Naive thymus-derived CD4-positive, alpha-beta T cell (primary cell): ENCODE results near the gene SHTN1. TPM values are rescaled to one million over a fixed set of nuclear protein-coding genes. Genes with fewer than 3 reads are reported as not detected.

Source experiments
- ATAC-seq: fragments of 150-1000 bp; cut with Tn5 transposase; 2 replicates; pipeline ENCODE4 v1.10.0; 2021; ENCODE audit warnings: mild to moderate bottlenecking, moderate library complexity
- CTCF ChIA-PET: fragments of 350-600 bp; sonication (Branson Sonifier 250); formaldehyde crosslinking; loops from one replicate; lab custom pipeline; 2021; ENCODE audit warnings: antibody characterized with exemption; lab: Charles Lee
- POLR2A ChIA-PET: fragments of 350-600 bp; sonication (Branson Sonifier 250); formaldehyde crosslinking; loops from one replicate; lab custom pipeline; 2021; ENCODE audit warnings: antibody characterized with exemption, inconsistent platforms; lab: Charles Lee
- DNase-seq, 9 donors: peaks; one replicate each; pipeline versions ENCODE4 v3.0.0 to v3.0.0-alpha.2; 2020 to 2022; ENCODE audit warnings: mixed read lengths in 1 of 9
- H3K27ac ChIP-seq: one replicate; pipeline ENCODE4 v1.7.0; 2013; ENCODE audit warnings: mild to moderate bottlenecking, low read depth, low read length, moderate library complexity
- H3K27me3 ChIP-seq, 2 donors: one replicate each; pipeline ENCODE4 v1.7.0; 2013; ENCODE audit warnings: low read length in 2 of 2, mild to moderate bottlenecking in 2 of 2, moderate library complexity in 2 of 2; ENCODE audit not compliant: control insufficient read depth in 2 of 2, insufficient read depth in 2 of 2
- H3K36me3 ChIP-seq, 3 experiments: 1 replicate in 2 of 3; 2 replicates in 1 of 3; pipeline ENCODE4 v1.7.0; 2013; ENCODE audit warnings: low read length in 3 of 3, mild to moderate bottlenecking in 3 of 3, moderate library complexity in 1 of 3; ENCODE audit not compliant: insufficient read depth in 3 of 3, control insufficient read depth in 2 of 3
- H3K4me1 ChIP-seq, 2 donors: one replicate each; pipeline ENCODE4 v1.7.0; 2013; ENCODE audit warnings: low read length in 2 of 2, mild to moderate bottlenecking in 2 of 2, moderate library complexity in 1 of 2; ENCODE audit not compliant: control insufficient read depth in 2 of 2, insufficient read depth in 2 of 2
- H3K4me3 ChIP-seq: 2 replicates; pipeline ENCODE4 v1.7.0; 2013; ENCODE audit warnings: mild to moderate bottlenecking, low read length
- H3K9me3 ChIP-seq, 3 experiments: 1 replicate in 2 of 3; 2 replicates in 1 of 3; pipeline ENCODE4 v1.7.0; 2013; ENCODE audit warnings: low read length in 3 of 3; ENCODE audit not compliant: control insufficient read depth in 2 of 3
- H3K27ac Mint-ChIP-seq, 9 donors: one replicate each; pipeline ENCODE4 v1.8.0; 2020 to 2022; ENCODE audit warnings: mixed read lengths in 9 of 9, mild to moderate bottlenecking in 8 of 9, moderate library complexity in 5 of 9, inconsistent platforms in 2 of 9
- H3K27me3 Mint-ChIP-seq, 5 donors: one replicate each; pipeline ENCODE4 v1.8.0; 2021 to 2022; ENCODE audit warnings: mixed read lengths in 5 of 5, mild to moderate bottlenecking in 1 of 5
- H3K36me3 Mint-ChIP-seq, 5 donors: one replicate each; pipeline ENCODE4 v1.8.0; 2020 to 2022; ENCODE audit warnings: mixed read lengths in 5 of 5, mild to moderate bottlenecking in 3 of 5, inconsistent platforms in 1 of 5
- H3K4me1 Mint-ChIP-seq, 7 donors: one replicate each; pipeline ENCODE4 v1.8.0; 2020 to 2022; ENCODE audit warnings: mixed read lengths in 7 of 7, mild to moderate bottlenecking in 3 of 7, inconsistent platforms in 1 of 7
- H3K4me3 Mint-ChIP-seq, 10 donors: one replicate each; pipeline ENCODE4 v1.8.0; 2020 to 2022; ENCODE audit warnings: mild to moderate bottlenecking in 10 of 10, mixed read lengths in 10 of 10, moderate library complexity in 6 of 10, inconsistent platforms in 2 of 10
- H3K9me3 Mint-ChIP-seq, 11 donors: one replicate each; pipeline ENCODE4 v1.8.0; 2020 to 2022; ENCODE audit warnings: mixed read lengths in 11 of 11, mild to moderate bottlenecking in 4 of 11, inconsistent platforms in 1 of 11, moderate library complexity in 1 of 11
- intact Hi-C, 2 donors: fragments of 100-400 bp; cut with micrococcal nuclease; formaldehyde crosslinking; loops; one replicate each; pipeline ENCODE4 v1.15.1; 2023
- polyA plus RNA-seq, 2 donors: library from polyadenylated mRNA; unstranded; fragments of 300-500 nt; fragmentation: Illumina TruSeq; gene quantifications; one replicate each; pipeline ENCODE4 v1.2.3, GENCODE V29; 2021
- total RNA-seq, 6 experiments: library from RNA in 5 of 6; stranded (reverse) in 5 of 6; gene quantifications; 1 replicate in 5 of 6; 2 replicates in 1 of 6; pipeline ENCODE4 v1.2.3 and lab custom pipeline; 2021 to 2026

The SHTN1 gene
- total and polyA plus RNA-seq, 7 experiments from 2014 or later: 0.07 to 18.3 (median 0.51) TPM; not detected in 1

DNA sequence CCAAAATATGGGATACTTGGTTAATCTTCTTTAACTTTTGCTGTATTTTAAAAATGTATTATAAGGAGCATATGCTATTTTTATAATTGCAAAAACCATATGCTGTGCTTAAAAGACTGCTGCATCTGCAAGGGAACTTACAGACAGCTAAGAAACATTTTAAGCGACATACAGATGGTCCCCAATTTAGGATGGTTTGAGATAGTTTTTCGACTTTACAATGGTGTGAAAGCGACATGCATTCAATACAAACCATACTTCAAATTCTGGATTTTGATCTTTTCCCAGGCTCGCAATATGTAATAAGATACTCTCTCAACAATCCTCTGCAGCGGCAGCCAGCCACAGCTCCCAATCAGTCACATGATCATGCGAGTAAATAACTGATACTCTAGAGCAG, 73.2 kb downstream of the SHTN1 start:
- Mint-ChIP-seq H3K36me3 (peaks cover 0 to 5% (median 0%) of the 10 kb centered on the region in 5 donors), H3K27ac (no peak overlapping the region), H3K4me1 (no peaks in the 10 kb centered on the region), H3K4me3 (no peak overlapping the region), H3K27me3 (peaks cover 0 to 11% (median 0%) of the 10 kb centered on the region in 5 donors), H3K9me3 (peaks cover 0 to 13% (median 8%) of the 10 kb centered on the region in 11 donors)
- DNase-seq (no peak), ATAC-seq (no peak)
- Histone ChIP-seq H3K36me3 (no peaks in the 10 kb centered on the region), H3K4me3 (no peak overlapping the region), H3K27me3 (no peaks in the 10 kb centered on the region), H3K27ac (no peak overlapping the region), H3K4me1 (no peaks in the 10 kb centered on the region), H3K9me3 (no peaks in the 10 kb centered on the region)
- POLR2A ChIA-PET: no interaction called here
- intact Hi-C loops: no loop called here
- CTCF ChIA-PET: no interaction called here

DNA sequence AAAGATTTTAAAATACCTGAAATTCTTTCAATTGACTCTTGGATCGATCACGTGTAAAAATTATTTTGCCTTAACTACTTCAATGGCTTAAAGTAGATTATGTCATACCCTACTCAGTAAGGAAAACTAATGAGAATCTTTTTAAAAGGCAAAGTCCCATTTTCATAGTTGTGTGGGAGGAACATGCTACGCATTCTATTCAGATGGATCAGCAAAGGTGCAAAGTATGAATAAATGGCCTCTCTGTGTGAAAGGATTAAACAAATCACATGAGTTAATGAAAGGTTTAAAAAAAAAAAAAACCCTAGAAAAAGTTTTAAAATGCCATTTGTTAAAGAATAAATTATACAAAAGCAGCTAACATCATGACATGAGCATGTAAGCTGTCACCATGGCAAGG, 78.6 kb downstream of the SHTN1 start:
- CTCF ChIA-PET: no interaction called here
- no peak for ATAC-seq
- DNase-seq: no peak
- POLR2A ChIA-PET: no interaction called here
- intact Hi-C loops: no loop called here
- Histone ChIP-seq H3K9me3 (no peaks in the 10 kb centered on the region), H3K4me1 (no peaks in the 10 kb centered on the region), H3K27ac (no peak overlapping the region), H3K27me3 (no peaks in the 10 kb centered on the region), H3K36me3 (no peaks in the 10 kb centered on the region), H3K4me3 (no peak overlapping the region)
- Mint-ChIP-seq H3K9me3 (peaks cover 0 to 5% (median 0%) of the 10 kb centered on the region in 11 donors), H3K27ac (no peak overlapping the region), H3K4me3 (no peak overlapping the region), H3K4me1 (no peaks in the 10 kb centered on the region), H3K27me3 (peaks cover 0 to 4% (median 0%) of the 10 kb centered on the region in 5 donors), H3K36me3 (no peaks in the 10 kb centered on the region)

GRCh38 chr10:116925056-116925455, 79.9 kb downstream of the SHTN1 start:
- Mint-ChIP-seq H3K27ac (no peak overlapping the region), H3K9me3 (peaks cover 0 to 5% (median 0%) of the 10 kb centered on the region in 11 donors), H3K4me3 (no peak overlapping the region), H3K4me1 (no peaks in the 10 kb centered on the region), H3K36me3 (no peaks in the 10 kb centered on the region), H3K27me3 (peaks cover 0 to 10% (median 0%) of the 10 kb centered on the region in 5 donors)
- ChIA-PET POLR2A (no interaction called here), CTCF (no interaction called here)
- Histone ChIP-seq H3K36me3 (no peaks in the 10 kb centered on the region), H3K27ac (no peak overlapping the region), H3K9me3 (no peaks in the 10 kb centered on the region), H3K27me3 (no peaks in the 10 kb centered on the region), H3K4me3 (no peak overlapping the region), H3K4me1 (no peaks in the 10 kb centered on the region)
- no peak for DNase-seq
- intact Hi-C loops: no loop called here
- no peak for ATAC-seq

- Mint-ChIP-seq H3K36me3 (no peaks in the 10 kb centered on the region), H3K27ac (no peak overlapping the region), H3K27me3 (peaks cover 0 to 10% (median 6%) of the 10 kb centered on the region in 5 donors), H3K9me3 (peaks cover 0 to 3% (median 0%) of the 10 kb centered on the region in 11 donors), H3K4me1 (no peaks in the 10 kb centered on the region), H3K4me3 (no peak overlapping the region)
- intact Hi-C loops: no loop called here
- no peak for DNase-seq
- Histone ChIP-seq H3K36me3 (no peaks in the 10 kb centered on the region), H3K4me3 (no peak overlapping the region), H3K27ac (no peak overlapping the region), H3K9me3 (no peaks in the 10 kb centered on the region), H3K4me1 (no peaks in the 10 kb centered on the region), H3K27me3 (no peaks in the 10 kb centered on the region)
- no peak for ATAC-seq
- ChIA-PET POLR2A (no interaction called here), CTCF (no interaction called here)
These were observed 85.3 kb downstream of the SHTN1 start for GRCh38 chr10:116919706-116920105.

- Histone ChIP-seq H3K27me3 (no peaks in the 10 kb centered on the region), H3K9me3 (no peaks in the 10 kb centered on the region), H3K4me3 (no peak overlapping the region), H3K36me3 (no peaks in the 10 kb centered on the region), H3K27ac (no peak overlapping the region), H3K4me1 (no peaks in the 10 kb centered on the region)
- Mint-ChIP-seq H3K4me3 (no peak overlapping the region), H3K4me1 (no peaks in the 10 kb centered on the region), H3K36me3 (no peaks in the 10 kb centered on the region), H3K27ac (no peak overlapping the region), H3K27me3 (peaks cover 0 to 12% (median 6%) of the 10 kb centered on the region in 5 donors), H3K9me3 (peaks cover 0 to 3% (median 0%) of the 10 kb centered on the region in 11 donors)
- DNase-seq: no peak
- intact Hi-C loops: no loop called here
- CTCF ChIA-PET: no interaction called here
- POLR2A ChIA-PET: no interaction called here
- ATAC-seq: no peak
These were observed 85.8 kb downstream of the SHTN1 start for GRCh38 chr10:116919164-116919563.

DNA sequence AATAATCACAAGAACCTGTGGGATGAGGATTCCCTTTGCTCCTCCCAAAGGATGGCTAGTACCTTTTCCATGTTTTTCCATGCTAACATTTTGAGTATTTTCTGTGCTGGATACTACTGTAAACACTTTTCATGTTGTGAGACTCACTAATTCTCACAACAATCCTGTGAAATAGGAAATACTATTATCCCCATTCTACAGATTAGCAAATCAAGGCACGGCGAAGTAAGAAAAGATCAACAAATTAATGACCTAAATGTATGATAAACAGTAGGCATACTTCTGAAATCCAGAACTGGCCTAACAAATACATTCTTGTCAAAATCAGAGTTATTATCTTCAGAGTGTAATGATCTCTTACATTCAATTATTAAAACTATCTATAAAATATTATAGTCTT, 86.4 kb downstream of the SHTN1 start:
- no peak overlapping the region for H3K27ac Mint-ChIP-seq
- DNase-seq (no peak), ATAC-seq (no peak)
- Histone ChIP-seq H3K36me3 (no peaks in the 10 kb centered on the region), H3K4me1 (no peaks in the 10 kb centered on the region), H3K27ac (no peak overlapping the region), H3K4me3 (no peak overlapping the region), H3K9me3 (no peaks in the 10 kb centered on the region), H3K27me3 (no peaks in the 10 kb centered on the region)
- no peaks in the 10 kb centered on the region for H3K4me1 Mint-ChIP-seq
- ChIA-PET POLR2A (no interaction called here), CTCF (no interaction called here)
- H3K4me3 Mint-ChIP-seq: no peak overlapping the region
- intact Hi-C loops: no loop called here
- no peaks in the 10 kb centered on the region for H3K36me3 Mint-ChIP-seq
- peaks cover 0 to 15% (median 6%) of the 10 kb centered on the region in 5 donors for H3K27me3 Mint-ChIP-seq
- peaks cover 0 to 3% (median 0%) of the 10 kb centered on the region in 11 donors for H3K9me3 Mint-ChIP-seq

DNA sequence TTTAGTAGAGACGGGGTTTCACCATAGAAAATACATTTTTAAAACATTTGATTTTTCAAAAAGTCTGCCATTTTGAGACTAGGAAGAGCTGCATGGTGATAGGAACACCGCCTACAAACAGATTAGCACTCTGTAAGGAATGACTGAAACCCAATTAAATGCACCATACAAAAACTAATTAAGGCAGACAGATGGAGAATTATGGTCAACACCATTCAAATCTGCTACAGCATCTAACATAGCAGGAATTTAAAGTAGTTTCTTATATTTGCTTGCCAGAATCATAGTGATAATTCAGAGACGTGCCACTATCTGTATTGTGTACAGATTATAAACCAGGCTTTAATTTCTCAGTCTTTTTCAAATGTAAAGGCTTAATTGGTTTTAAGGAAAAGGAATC, 87.5 kb downstream of the SHTN1 start:
- no peak overlapping the region for H3K27ac ChIP-seq
- no peaks in the 10 kb centered on the region for H3K4me1 ChIP-seq
- intact Hi-C loops: no loop called here
- H3K27me3 Mint-ChIP-seq: peaks cover 0 to 13% (median 6%) of the 10 kb centered on the region in 5 donors
- no peak overlapping the region for H3K27ac Mint-ChIP-seq
- H3K36me3 Mint-ChIP-seq: no peaks in the 10 kb centered on the region
- no peak for DNase-seq
- no peaks in the 10 kb centered on the region for H3K27me3 ChIP-seq
- H3K36me3 ChIP-seq: no peaks in the 10 kb centered on the region
- H3K9me3 Mint-ChIP-seq: peaks cover 0 to 3% (median 0%) of the 10 kb centered on the region in 11 donors
- no peaks in the 10 kb centered on the region for H3K4me1 Mint-ChIP-seq
- H3K4me3 Mint-ChIP-seq: no peak overlapping the region
- POLR2A ChIA-PET: no interaction called here
- no peak overlapping the region for H3K4me3 ChIP-seq
- CTCF ChIA-PET: interaction anchor here (0.7 kb wide), 1 partner anchor 41 kb away, joined by 3 read pairs; no protein-coding TSS in a partner anchor
- H3K9me3 ChIP-seq: no peaks in the 10 kb centered on the region
- no peak for ATAC-seq
